OCI-LY7 (cell line): ENCODE data around the gene HAUS6. TPM values are rescaled to one million over a fixed set of nuclear protein-coding genes. Genes with fewer than 3 reads are reported as not detected.

Source experiments
- BruUV-seq: library from RNA; stranded (reverse); fragments of 400-500 nt; replicated peaks from 2 replicates; lab custom pipeline; 2021; lab: Mats Ljungman, UMichigan
- CTCF ChIA-PET: fragments of 300-600 bp; sonication (Branson Sonifier 250); formaldehyde crosslinking; loops from one replicate; lab custom pipeline; 2022; ENCODE audit warnings: antibody characterized with exemption; ENCODE audit not compliant: unreplicated experiment; lab: Charles Lee
- POLR2A ChIA-PET: fragments of 300-600 bp; sonication (Branson Sonifier 250); formaldehyde crosslinking; loops from one replicate; lab custom pipeline; 2022; ENCODE audit warnings: antibody characterized with exemption; lab: Charles Lee
- DNase-seq: peaks from one replicate; pipeline ENCODE4 v3.0.0-alpha.2; 2015; ENCODE audit warnings: low spot score
- H2AFZ ChIP-seq: fragments of 200-600 bp; sonication (generic), shearing (Covaris generic); 2 replicates; pipeline ENCODE4 v1.6.1; 2014; ENCODE audit warnings: mild to moderate bottlenecking, antibody characterized with exemption, low read length, moderate library complexity
- H3K27ac ChIP-seq: fragments of 200-600 bp; sonication (generic); 2 replicates; pipeline ENCODE4 v1.5.1; 2014; ENCODE audit warnings: mixed run types, low read depth, mild to moderate bottlenecking, moderate library complexity, low read length, inconsistent platforms; ENCODE audit not compliant: poor library complexity, severe bottlenecking
- H3K36me3 ChIP-seq: fragments of 200-600 bp; sonication (generic); 2 replicates; pipeline ENCODE4 v1.6.1; 2014; ENCODE audit warnings: mild to moderate bottlenecking, antibody characterized with exemption, low read length, moderate library complexity, mixed read lengths; ENCODE audit not compliant: insufficient read depth
- H3K4me1 ChIP-seq: fragments of 200-600 bp; sonication (generic); 2 replicates; pipeline ENCODE4 v1.5.1; 2014; ENCODE audit warnings: mild to moderate bottlenecking, low read length; ENCODE audit not compliant: insufficient read depth, poor library complexity, severe bottlenecking
- H3K4me2 ChIP-seq: fragments of 200-600 bp; sonication (generic); 2 replicates; pipeline ENCODE4 v1.6.1; 2014; ENCODE audit warnings: mild to moderate bottlenecking, low read length
- H3K4me3 ChIP-seq: fragments of 200-600 bp; sonication (generic); 2 replicates; pipeline ENCODE4 v1.5.1; 2014; ENCODE audit warnings: mild to moderate bottlenecking, low read depth, low read length; ENCODE audit not compliant: poor library complexity, severe bottlenecking
- H3K79me2 ChIP-seq: fragments of 200-600 bp; sonication (generic); 2 replicates; pipeline ENCODE4 v1.6.1; 2016; ENCODE audit warnings: low read depth, mild to moderate bottlenecking, low read length, moderate library complexity, mixed read lengths; ENCODE audit not compliant: insufficient read depth
- H3K9me2 ChIP-seq: fragments of 200-600 bp; sonication (generic); 2 replicates; pipeline ENCODE4 v1.6.1; 2016; ENCODE audit warnings: mild to moderate bottlenecking, low read length, mixed read lengths; ENCODE audit not compliant: insufficient read depth
- H3K9me3 ChIP-seq: fragments of 200-600 bp; sonication (generic); 2 replicates; pipeline ENCODE4 v1.6.1; 2014; ENCODE audit warnings: mild to moderate bottlenecking, mixed run types, low read length, mixed read lengths
- H4K20me1 ChIP-seq: fragments of 200-600 bp; sonication (generic); 2 replicates; pipeline ENCODE4 v1.6.1; 2014; ENCODE audit warnings: mild to moderate bottlenecking, antibody characterized with exemption, low read length, moderate library complexity, mixed read lengths; ENCODE audit not compliant: insufficient read depth
- EZH2phosphoT487 ChIP-seq: fragments of 200-600 bp; sonication (generic); IDR thresholded peaks from 2 replicates; pipeline ENCODE4 v1.6.1; 2018; ENCODE audit warnings: low read depth, borderline replicate concordance, mild to moderate bottlenecking, mixed run types, antibody characterized with exemption, low read length, moderate library complexity, mixed read lengths
- intact Hi-C: fragments of 100-400 bp; cut with micrococcal nuclease; formaldehyde crosslinking; loops from one replicate; pipeline ENCODE4 v1.10.0; 2022; ENCODE audit not compliant: unreplicated experiment
- total RNA-seq, 2 experiments: library from RNA; depleted of rRNA in 1 of 2; stranded (reverse); fragments of >200 nt in 1 of 2; shearing (Covaris generic) in 1 of 2; gene quantifications; 2 replicates each; pipeline ENCODE4 v1.2.3, GENCODE V29; 2014 to 2022
- TF ChIP-seq, protein P1 (sequence below): fragments of 200-600 bp; sonication (generic); conservative IDR thresholded peaks from 2 replicates; pipeline ENCODE4 v1.5.1; 2014; ENCODE audit warnings: mild to moderate bottlenecking, antibody characterized with exemption, low read length, moderate library complexity, mixed read lengths

The HAUS6 gene
- total RNA-seq, 2 experiments from 2014 or later = 25.7 to 31.5 TPM

DNA sequence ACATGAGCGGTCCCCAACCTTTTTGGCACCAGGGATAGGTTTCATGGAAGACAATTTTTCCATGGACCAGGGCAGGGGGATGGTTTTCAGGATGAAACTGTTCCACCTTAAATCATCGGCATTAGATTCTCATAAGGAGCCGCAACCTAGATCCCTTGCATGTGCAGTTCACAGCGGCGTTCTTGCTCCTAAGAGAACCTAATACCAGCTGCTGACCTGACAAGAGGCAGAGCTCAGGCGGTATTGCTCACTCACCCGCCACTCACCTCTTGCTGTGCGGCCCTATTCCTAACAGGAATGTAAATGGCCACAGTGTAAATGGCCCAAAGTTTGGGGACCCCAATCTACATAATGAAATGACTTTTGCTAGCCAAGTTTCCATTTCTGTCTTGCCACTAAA is 27.7 kb upstream of the HAUS6 start:
- CTCF ChIA-PET = no interaction called here
- POLR2A ChIA-PET = interaction anchor here (0.6 kb wide), 1 partner anchor 17 kb away, joined by 5 read pairs; no protein-coding TSS in a partner anchor
- Histone ChIP-seq H3K79me2 (no peaks in the 10 kb centered on the region), H3K4me1 (peaks cover 39% of the 10 kb centered on the region), H3K27ac (no peak overlapping the region), H3K9me2 (no peaks in the 10 kb centered on the region), H2AFZ (no peak overlapping the region), H4K20me1 (no peaks in the 10 kb centered on the region), H3K4me3 (no peak overlapping the region), H3K4me2 (peak overlapping the region; percentile 47; the same call in 1 of the 2 replicates), H3K36me3 (no peaks in the 10 kb centered on the region), H3K9me3 (no peaks in the 10 kb centered on the region)
- TF ChIP-seq, protein P1, sequence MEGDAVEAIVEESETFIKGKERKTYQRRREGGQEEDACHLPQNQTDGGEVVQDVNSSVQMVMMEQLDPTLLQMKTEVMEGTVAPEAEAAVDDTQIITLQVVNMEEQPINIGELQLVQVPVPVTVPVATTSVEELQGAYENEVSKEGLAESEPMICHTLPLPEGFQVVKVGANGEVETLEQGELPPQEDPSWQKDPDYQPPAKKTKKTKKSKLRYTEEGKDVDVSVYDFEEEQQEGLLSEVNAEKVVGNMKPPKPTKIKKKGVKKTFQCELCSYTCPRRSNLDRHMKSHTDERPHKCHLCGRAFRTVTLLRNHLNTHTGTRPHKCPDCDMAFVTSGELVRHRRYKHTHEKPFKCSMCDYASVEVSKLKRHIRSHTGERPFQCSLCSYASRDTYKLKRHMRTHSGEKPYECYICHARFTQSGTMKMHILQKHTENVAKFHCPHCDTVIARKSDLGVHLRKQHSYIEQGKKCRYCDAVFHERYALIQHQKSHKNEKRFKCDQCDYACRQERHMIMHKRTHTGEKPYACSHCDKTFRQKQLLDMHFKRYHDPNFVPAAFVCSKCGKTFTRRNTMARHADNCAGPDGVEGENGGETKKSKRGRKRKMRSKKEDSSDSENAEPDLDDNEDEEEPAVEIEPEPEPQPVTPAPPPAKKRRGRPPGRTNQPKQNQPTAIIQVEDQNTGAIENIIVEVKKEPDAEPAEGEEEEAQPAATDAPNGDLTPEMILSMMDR = no peak
- no peak for TF ChIP-seq EZH2phosphoT487
- no TSS peak for BruUV-seq
- no peak for DNase-seq
- intact Hi-C loops = no loop called here

DNA sequence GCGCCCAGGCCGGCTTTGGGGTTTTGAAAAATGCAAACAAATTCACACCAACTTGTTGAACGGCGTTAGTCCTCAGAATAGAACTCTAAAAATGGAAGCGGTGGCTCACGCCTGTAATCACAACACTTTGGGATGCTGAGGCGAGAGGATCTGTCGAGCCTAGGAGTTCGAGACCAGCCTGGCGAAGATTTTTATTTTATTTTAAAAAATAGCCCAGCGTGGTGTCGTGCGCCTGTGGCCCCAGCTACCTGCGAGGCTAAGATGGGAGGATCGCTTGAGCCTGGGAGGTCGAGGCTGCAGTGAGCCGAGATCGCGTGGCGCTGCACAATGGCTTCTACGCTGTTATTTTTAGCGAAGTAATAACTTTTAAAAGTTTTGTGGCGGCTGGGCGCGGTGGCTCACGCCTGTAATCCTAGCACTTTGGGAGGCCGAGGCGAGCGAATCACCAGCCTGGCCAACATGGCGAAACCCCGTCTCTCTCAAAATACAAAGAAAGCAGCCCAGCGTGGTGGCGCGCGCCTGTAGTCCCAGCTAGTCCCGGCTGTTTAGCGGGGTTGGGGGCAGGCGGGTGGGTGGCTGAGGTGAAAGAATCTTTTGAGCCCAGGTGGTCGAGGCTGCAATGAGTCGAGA is 25.3 kb upstream of the HAUS6 start:
- H3K79me2 ChIP-seq = no peaks in the 10 kb centered on the region
- peak overlapping the region; percentile 84 for H3K4me2 ChIP-seq
- DNase-seq = no peak
- POLR2A ChIA-PET = interaction anchor here (0.6 kb wide), 1 partner anchor 129 kb away, joined by 3 read pairs; no protein-coding TSS in a partner anchor
- peaks cover 32% of the 10 kb centered on the region for H3K4me1 ChIP-seq
- H4K20me1 ChIP-seq = no peaks in the 10 kb centered on the region
- no peaks in the 10 kb centered on the region for H3K9me2 ChIP-seq
- no peaks in the 10 kb centered on the region for H3K9me3 ChIP-seq
- peak overlapping the region; percentile 13 for H3K27ac ChIP-seq
- H3K36me3 ChIP-seq = no peaks in the 10 kb centered on the region
- TF ChIP-seq EZH2phosphoT487 = no peak
- TF ChIP-seq, protein P1 = no peak
- H2AFZ ChIP-seq = peak overlapping the region; percentile 65
- no TSS peak for BruUV-seq
- intact Hi-C loops = no loop called here
- CTCF ChIA-PET = no interaction called here
- peak overlapping the region; percentile 73 for H3K4me3 ChIP-seq

DNA sequence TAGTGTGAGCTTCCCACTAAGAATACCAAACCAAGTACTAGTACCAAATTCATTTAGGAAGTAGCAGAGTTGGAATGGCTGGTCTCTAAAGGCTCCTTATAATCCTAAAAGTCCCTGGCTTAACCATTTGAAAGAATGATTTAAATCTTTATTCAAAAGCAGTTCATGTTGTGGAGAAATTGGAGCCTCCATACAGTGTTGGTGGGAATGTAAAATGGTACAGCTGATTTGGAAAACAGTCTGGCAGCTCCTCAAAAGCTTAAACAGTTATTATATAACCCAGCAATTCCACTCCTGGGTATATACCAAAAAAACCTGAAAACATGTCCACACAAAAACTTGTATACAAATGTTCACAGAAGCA is 21.7 kb upstream of the HAUS6 start:
- no peak for DNase-seq
- ChIA-PET CTCF (no interaction called here), POLR2A (interaction anchor here (0.7 to 1.5 kb wide), 5 partner anchors 9 to 359 kb away, joined by 3 to 8 read pairs (median 3); no protein-coding TSS in a partner anchor)
- Histone ChIP-seq H3K27ac (no peak overlapping the region), H3K4me1 (peaks cover 22% of the 10 kb centered on the region), H3K4me2 (0 out of 2 replicates have a peak overlapping the region, but pooled peaks have one; percentile 14), H3K36me3 (no peaks in the 10 kb centered on the region), H3K79me2 (no peaks in the 10 kb centered on the region), H3K9me3 (no peaks in the 10 kb centered on the region), H3K4me3 (no peak overlapping the region), H3K9me2 (no peaks in the 10 kb centered on the region), H2AFZ (peak overlapping the region; percentile 45; the same call in 1 of the 2 replicates), H4K20me1 (no peaks in the 10 kb centered on the region)
- TSS peak; percentile 41 for BruUV-seq
- intact Hi-C loops = no loop called here
- TF ChIP-seq, protein P1 = no peak
- TF ChIP-seq EZH2phosphoT487 = no peak
